Stimulated activated naive CD8-positive, alpha-beta T cell treated with anti-CD3 and anti-CD28 coated beads, Interleukin-15, Interleukin-2, amounts not matched to agents 100 U/mL and 50 U/mL, for 24 hours (primary cell): Measurements from ENCODE around the gene GET3.
A peak's percentile ranks its signal among the peaks of the same experiment; 100 is the strongest.
"Not testable (repeated sequence)": the region's sequence is repeated elsewhere in the genome, so short reads cannot be mapped to it uniquely, and the experiment has no call there.

Experiments
- ATAC-seq: fragments of 150-1000 bp; cut with Tn5 transposase; one replicate; pipeline ENCODE4 v1.10.0; 2021
- DNase-seq: peaks from one replicate; pipeline ENCODE4 v3.0.0; 2021

Gene GET3

DNA sequence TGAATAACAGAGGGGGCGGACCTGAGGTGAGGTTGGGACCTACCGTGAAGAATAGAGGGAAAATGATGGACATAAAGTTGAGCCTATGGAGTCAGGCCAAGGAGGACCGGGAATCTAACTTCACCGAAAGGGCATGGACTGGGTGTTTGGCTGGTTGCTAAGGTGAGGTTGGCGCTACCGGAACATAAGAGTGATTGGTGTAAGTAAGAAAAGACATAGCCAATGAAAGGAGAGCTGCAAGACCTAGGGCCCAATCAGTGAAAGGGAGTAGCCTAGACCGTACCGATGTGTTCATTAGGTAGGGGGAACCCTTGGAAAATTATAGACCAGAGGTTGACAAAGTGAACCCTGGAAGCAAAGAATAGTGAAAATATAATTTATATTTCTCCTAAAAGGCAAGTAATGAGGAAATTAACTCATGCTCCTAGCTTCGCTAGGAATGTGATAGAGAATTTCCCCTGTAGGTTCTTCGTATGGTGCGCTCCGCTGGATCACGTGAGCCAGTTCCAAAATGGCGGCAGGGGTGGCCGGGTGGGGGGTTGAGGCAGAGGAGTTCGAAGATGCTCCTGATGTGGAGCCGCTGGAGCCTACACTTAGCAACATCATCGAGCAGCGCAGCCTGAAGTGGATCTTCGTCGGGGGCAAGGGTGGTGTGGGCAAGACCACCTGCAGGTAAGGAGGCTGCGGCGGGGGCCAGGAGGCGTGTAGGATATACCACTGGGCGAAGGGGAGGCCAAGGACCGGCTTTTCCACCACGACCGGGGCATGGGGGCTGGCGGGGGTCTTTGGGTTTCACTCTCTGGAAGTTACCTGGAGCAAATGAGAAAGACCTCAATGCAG lies at the start of gene GET3:
Gene GET3 (plus strand): TSS at position 503 of the 840 bp plus-strand sequence. CDS start 9 bp downstream, at position 512.
- ATAC-seq: peak; percentile 85
- peak; percentile 83 for DNase-seq

- ATAC-seq (no peak), DNase-seq (no peak)
These were observed 48.3 kb upstream of the GET3 start for GRCh38 chr19:12689012-12689411.

- no peak for ATAC-seq
- no peak for DNase-seq
These were observed 47.6 kb upstream of the GET3 start for GRCh38 chr19:12689581-12690216.

DNA sequence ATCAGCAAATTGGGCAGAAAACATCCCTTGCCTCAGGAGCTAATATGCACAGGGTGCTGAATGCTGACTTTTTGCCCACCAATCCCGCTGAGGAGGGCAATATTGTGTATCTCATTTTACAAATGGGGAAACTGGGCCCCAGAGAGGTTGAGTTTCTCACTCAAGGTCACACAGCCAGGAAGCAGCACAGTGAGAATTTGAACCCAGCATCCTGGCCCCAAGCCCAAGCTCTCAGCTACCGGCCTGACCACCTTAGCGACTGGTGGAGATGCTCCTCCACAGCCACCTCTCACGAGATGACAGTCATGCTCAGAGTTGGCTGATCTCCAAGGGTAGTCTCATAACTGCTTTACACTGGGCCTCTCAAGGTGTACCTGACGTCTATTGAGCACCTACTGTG lies 44.3 kb upstream of the GET3 start:
- ATAC-seq (no peak), DNase-seq (no peak)

GRCh38 chr19:12694641-12695040 lies 42.7 kb upstream of the GET3 start:
- DNase-seq (no peak), ATAC-seq (no peak)

DNA sequence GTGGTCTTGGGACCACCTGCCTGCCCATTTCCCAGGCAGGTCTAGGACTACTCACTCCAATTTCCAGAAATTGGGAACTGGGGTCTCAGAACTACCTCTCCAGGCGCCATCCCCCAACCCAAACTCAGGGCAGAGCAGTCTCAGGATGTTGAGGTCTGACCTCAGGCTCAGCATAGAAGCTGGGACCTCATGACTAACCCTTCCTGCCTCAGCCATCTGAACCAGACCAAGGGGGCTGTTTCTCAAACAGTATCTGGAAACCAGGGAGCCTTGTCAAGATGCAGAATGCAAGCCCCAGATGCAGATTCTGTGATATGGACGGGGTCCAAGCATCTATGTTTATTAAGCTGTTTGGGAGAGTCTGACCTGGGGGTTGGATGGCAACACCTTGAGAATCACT lies 42.2 kb upstream of the GET3 start:
- no peak for ATAC-seq
- no peak for DNase-seq

GRCh38 chr19:12695514-12695913 lies 41.8 kb upstream of the GET3 start:
- DNase-seq (no peak), ATAC-seq (no peak)

- DNase-seq (no peak), ATAC-seq (peak; percentile 11)
These were observed 41.3 kb upstream of the GET3 start for GRCh38 chr19:12695997-12696365.

DNA sequence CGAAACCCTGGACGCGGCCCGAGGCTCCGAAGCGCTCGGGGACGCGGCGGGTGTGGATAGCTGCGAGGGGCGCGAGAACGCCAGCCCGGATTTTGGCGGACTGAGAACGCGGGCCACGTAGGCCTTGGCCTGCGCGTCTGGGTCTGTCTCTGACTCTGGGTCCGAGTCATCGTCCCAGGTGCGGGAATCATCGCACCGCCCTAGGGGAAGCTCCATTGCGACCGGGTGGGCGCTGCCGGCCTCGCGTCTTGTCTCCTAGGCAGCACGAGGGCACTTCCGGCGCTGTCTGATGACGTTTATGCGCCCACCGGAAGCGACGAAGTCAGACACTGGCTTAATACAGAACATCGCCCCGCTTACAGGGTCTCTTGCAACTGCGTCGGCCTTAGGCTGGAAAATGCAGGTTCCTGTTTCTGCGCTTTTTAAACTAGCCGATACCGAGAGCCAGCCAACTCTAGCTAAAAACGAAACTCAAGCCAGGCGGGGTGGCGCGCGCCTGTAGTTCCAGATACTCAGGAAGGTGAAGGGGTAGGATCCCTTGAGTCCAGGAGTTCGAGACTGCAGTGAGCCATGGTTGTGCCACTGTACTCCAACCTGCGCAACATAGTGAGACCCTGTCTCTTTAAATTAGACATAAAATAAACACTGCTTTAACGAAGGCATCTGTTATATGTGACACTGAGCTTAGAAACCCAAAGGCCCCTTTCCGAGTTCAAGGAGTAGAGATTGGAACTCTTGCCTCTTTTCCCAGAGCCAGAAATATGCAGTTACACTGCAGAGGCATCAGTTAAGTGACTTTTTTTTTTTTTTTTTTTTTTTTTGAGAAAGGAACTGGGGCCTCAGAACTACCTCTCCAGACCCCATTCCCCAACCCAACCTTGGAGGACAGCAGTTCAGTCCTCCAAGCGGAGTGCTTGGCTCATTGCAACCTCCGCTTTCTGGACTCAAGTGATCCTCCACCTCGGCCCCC lies 40.6 kb upstream of the GET3 start, which contains the start of gene FBXW9:
Gene FBXW9 (minus strand): TSS at position 266 of the 970 bp plus-strand sequence. CDS start 50 bp downstream, at position 216.
- ATAC-seq: peak; percentile 89
- DNase-seq: peak; percentile 98

DNA sequence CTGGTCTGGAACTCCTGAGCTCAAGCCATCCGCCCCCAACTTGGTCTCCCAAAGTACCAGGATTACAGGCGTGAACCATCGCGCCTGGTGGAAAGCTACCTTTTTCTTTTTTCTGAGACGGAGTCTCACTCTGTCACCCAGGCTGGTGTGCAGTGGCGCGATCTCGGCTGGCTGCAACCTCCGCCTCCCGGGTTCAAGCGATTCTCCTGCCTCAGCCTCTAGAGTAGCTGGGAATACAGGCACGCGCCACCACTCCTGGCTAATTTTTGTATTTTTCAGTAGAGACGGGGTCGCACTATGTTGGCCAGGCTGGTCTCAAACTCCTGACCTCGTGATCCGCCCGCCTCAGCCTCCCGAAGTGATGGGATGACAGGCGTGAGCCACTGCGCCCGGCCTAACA lies 39.9 kb upstream of the GET3 start:
- DNase-seq, ATAC-seq: not testable (repeated sequence)

- DNase-seq (no peak), ATAC-seq (no peak)
These were observed 39.2 kb upstream of the GET3 start for GRCh38 chr19:12698138-12698537.

GRCh38 chr19:12701596-12702282 lies 35.6 kb upstream of the GET3 start:
- DNase-seq: no peak
- ATAC-seq: no peak

- ATAC-seq (peak; percentile 63), DNase-seq (peak; percentile 49)
These were observed 34.3 kb upstream of the GET3 start for GRCh38 chr19:12703046-12703445.

DNA sequence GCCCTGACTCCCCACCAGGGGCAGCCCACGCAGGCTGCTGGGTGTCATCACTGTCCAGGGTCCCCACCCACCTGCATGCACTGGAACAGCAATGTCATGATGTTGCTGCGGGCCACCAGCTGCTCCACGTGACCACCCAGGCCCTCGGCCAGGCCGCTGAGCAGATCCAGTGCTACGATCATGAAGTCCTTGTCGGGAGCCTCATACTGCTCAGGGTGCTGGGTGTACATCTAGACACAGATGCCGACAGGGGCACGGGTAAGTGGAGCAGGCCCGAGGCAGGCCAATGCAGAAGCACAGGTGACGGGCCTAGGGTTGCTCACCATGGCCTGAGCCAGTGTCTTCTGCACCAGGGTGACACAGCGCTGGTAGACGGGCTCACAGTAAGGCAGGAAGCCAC lies 32.1 kb upstream of the GET3 start:
- DNase-seq: no peak
- ATAC-seq: no peak

DNA sequence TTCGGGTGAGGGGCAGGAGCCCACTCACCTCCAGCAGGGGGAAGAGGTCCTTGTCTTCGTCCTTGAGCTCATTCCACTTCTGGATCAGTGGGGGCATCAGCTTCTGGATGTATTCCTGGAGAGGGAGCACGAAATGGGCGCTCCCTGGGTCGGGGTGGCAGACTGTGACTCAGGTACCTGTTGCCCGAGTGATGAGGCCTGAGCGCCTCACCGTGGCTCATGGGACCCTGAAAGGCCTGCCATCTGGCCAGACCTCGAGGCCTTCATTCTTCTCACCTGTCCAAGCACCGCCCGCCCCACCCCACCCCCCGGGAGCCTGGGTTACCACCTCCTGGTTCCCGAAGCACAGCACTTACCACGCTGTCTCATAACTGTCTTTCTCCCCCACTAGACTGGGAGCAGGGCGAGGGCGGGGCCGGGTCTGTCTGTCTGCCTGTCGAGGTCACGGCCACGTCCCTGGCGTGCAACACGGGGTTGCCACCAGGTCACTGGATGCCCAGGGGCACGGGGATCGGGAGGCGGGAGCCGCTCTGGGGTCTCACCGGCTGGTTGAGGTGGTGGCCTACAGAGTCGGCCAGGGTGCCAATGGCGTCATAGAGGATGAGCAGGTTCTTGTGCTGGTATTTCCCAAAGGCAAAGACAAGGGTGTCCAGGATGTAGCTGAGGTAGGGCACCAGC lies 31.5 kb upstream of the GET3 start:
- no peak for DNase-seq
- ATAC-seq: no peak

- no peak for DNase-seq
- no peak for ATAC-seq
These were observed 31.0 kb upstream of the GET3 start for GRCh38 chr19:12706332-12706718.

- ATAC-seq (no peak), DNase-seq (no peak)
These were observed 28.7 kb upstream of the GET3 start for GRCh38 chr19:12708641-12709040.

DNA sequence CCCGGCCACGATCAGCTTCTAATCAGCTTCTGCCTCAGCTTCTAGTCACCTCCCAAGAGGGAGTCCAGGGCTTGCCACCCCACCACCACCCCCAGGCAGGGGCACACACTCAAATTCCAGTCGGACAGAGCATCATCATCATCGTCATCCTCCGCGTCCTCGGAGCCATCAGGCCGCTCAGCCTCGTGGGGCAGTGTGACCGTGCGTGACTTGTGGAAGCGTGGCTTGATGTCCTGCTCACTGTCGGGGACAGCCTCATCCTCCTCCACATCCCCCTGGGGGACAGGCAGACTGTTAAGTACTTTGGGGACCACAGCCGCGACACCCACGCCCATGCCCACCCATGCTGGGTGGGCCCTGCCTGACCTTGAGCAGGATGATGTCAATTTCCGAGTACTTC lies 26.1 kb upstream of the GET3 start:
- no peak for ATAC-seq

GRCh38 chr19:12712077-12712476 lies 25.2 kb upstream of the GET3 start:
- DNase-seq, ATAC-seq: not testable (repeated sequence)

More for the DNA sequence above, 26.1 kb upstream of the GET3 start:
- DNase-seq: no peak

DNA sequence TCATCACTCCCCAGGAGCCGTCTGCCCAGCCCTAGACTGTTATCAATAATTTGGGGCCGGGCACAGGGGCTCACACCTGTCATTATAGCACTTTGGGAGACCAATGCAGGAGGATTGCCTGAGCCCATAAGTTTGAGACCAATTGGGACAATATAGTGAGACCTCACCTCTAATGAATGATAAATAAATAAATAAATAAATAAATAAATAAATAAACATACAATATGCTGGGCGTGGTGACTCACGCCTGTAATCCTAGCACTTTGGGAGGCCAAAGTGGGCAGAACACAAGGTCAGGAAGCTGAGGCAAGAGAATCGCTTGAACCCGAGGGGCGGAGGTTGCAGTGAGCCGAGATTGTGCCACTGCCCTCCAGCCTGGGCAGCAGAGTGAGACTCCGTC lies 24.0 kb upstream of the GET3 start:
- not testable (repeated sequence) for DNase-seq, ATAC-seq

- DNase-seq (no peak), ATAC-seq (no peak)
These were observed 22.2 kb upstream of the GET3 start for GRCh38 chr19:12715102-12715501.
